Endothelial cell of umbilical vein (primary cell): Measurements from ENCODE around the gene HBQ1. TPM values are rescaled to one million over a fixed set of nuclear protein-coding genes. Genes with fewer than 3 reads are reported as not detected.
"Not testable (repeated sequence)": the region's sequence is repeated elsewhere in the genome, so short reads cannot be mapped to it uniquely, and the experiment has no call there.

Experiments used
- BruUV-seq: library from RNA; stranded (reverse); fragments of 400-500 nt; replicated peaks from 2 replicates; lab custom pipeline; 2021; lab: Mats Ljungman, UMichigan
- CTCF ChIA-PET: fragments of 300-600, 350-600 bp; sonication (Branson Sonifier 250); formaldehyde crosslinking; loops from one replicate; lab custom pipeline; 2021; ENCODE audit warnings: antibody characterized with exemption, inconsistent platforms; lab: Charles Lee
- POLR2A ChIA-PET: fragments of 300-600, 350-600 bp; sonication (Branson Sonifier 250); formaldehyde crosslinking; loops from one replicate; lab custom pipeline; 2021; ENCODE audit warnings: antibody characterized with exemption, inconsistent platforms; lab: Charles Lee
- DNase-seq: peaks from one replicate; pipeline ENCODE4 v3.0.0-alpha.2; 2011; ENCODE audit warnings: low read depth, low spot score
- FAIRE-seq: peaks from 2 replicates; lab custom pipeline; 2011; peaks lifted over from hg19 to GRCh38; lab: Jason Lieb, UNC
- H2AFZ ChIP-seq: 2 replicates; pipeline ENCODE4 v1.6.0; 2012; ENCODE audit warnings: low read depth, low read length, control low read depth, inconsistent platforms
- H3K27ac ChIP-seq: 2 replicates; pipeline ENCODE4 v1.5.1; 2011; ENCODE audit warnings: low read depth, mild to moderate bottlenecking, control low read depth, low read length, moderate library complexity; ENCODE audit not compliant: insufficient read depth
- H3K27me3 ChIP-seq, 2 experiments: 2 replicates each; pipeline versions ENCODE4 v1.6.0 to v1.6.1; 2011; ENCODE audit warnings: low read length in 2 of 2, mixed read lengths in 1 of 2; ENCODE audit not compliant: control insufficient read depth in 2 of 2, insufficient read depth in 2 of 2
- H3K36me3 ChIP-seq, 2 experiments: 2 replicates in 1 of 2; 3 replicates in 1 of 2; pipeline ENCODE4 v1.5.1; 2011; ENCODE audit warnings: low read length in 2 of 2, mild to moderate bottlenecking in 1 of 2, moderate library complexity in 1 of 2; ENCODE audit not compliant: control insufficient read depth in 2 of 2, insufficient read depth in 2 of 2; ENCODE audit errors: extremely low read depth in 1 of 2
- H3K4me1 ChIP-seq: 3 replicates; pipeline ENCODE4 v1.5.1; 2011; ENCODE audit warnings: mild to moderate bottlenecking, low read length; ENCODE audit not compliant: control insufficient read depth, insufficient read depth; ENCODE audit errors: extremely low read depth
- H3K4me2 ChIP-seq: 2 replicates; pipeline ENCODE4 v1.6.1; 2011; ENCODE audit warnings: low read length, control low read depth, mixed read lengths; ENCODE audit not compliant: insufficient read depth
- H3K4me3 ChIP-seq, 3 experiments: fragments of 200-600 bp in 1 of 3; sonication (generic), shearing (Covaris generic) in 1 of 3; replicated peaks in 1 of 3; 2 replicates each; pipeline ENCODE4 v1.5.1; 2011 to 2016; ENCODE audit warnings: control low read depth in 3 of 3, low read length in 3 of 3, mild to moderate bottlenecking in 2 of 3, inconsistent platforms in 1 of 3, low read depth in 1 of 3, moderate library complexity in 1 of 3; ENCODE audit not compliant: insufficient read depth in 1 of 3
- H3K79me2 ChIP-seq: 2 replicates; pipeline ENCODE4 v1.6.0; 2012; ENCODE audit warnings: low read length, inconsistent platforms; ENCODE audit not compliant: control insufficient read depth, insufficient read depth
- H3K9ac ChIP-seq: replicated peaks from 2 replicates; pipeline ENCODE3; 2011; ENCODE audit warnings: low read length, control low read depth; ENCODE audit not compliant: insufficient read depth; ENCODE audit errors: extremely low read depth
- H3K9me1 ChIP-seq: replicated peaks from 3 replicates; pipeline ENCODE4 v1.6.0; 2011; ENCODE audit warnings: mild to moderate bottlenecking, low read length; ENCODE audit not compliant: control insufficient read depth, insufficient read depth; ENCODE audit errors: extremely low read depth
- H3K9me3 ChIP-seq: replicated peaks from 2 replicates; pipeline ENCODE4 v1.5.1; 2012; ENCODE audit warnings: low read length, inconsistent platforms; ENCODE audit not compliant: control insufficient read depth, insufficient read depth
- H4K20me1 ChIP-seq: replicated peaks from 2 replicates; pipeline ENCODE3; 2011; ENCODE audit warnings: mild to moderate bottlenecking, low read length; ENCODE audit not compliant: control insufficient read depth, insufficient read depth; ENCODE audit errors: extremely low read depth
- CTCF ChIP-seq, 2 donors: IDR thresholded peaks; 1 replicate in 1 of 2; 2 replicates in 1 of 2; pipeline ENCODE4 v1.5.1; 2011; ENCODE audit warnings: low read length in 2 of 2, mild to moderate bottlenecking in 2 of 2, moderate library complexity in 2 of 2, control low read depth in 1 of 2, inconsistent platforms in 1 of 2, low read depth in 1 of 2; ENCODE audit not compliant: insufficient read depth in 1 of 2; ENCODE audit errors: extremely low read depth in 1 of 2
- EZH2 ChIP-seq: IDR thresholded peaks from 2 replicates; pipeline ENCODE4 v1.6.1; 2012; ENCODE audit warnings: borderline replicate concordance, low read depth, mild to moderate bottlenecking, moderate library complexity, low read length, inconsistent platforms; ENCODE audit not compliant: severe bottlenecking
- FOS ChIP-seq: IDR thresholded peaks from 2 replicates; pipeline ENCODE4 v1.6.1; 2011; ENCODE audit warnings: mild to moderate bottlenecking, low read length, moderate library complexity, borderline replicate concordance; ENCODE audit not compliant: insufficient read depth
- GATA2 ChIP-seq: IDR thresholded peaks from 2 replicates; pipeline ENCODE4 v1.7.0; 2011; ENCODE audit warnings: low read depth, mild to moderate bottlenecking, moderate library complexity, mixed read lengths, low read length; ENCODE audit not compliant: insufficient read length, insufficient read depth
- JUN ChIP-seq: IDR thresholded peaks from 2 replicates; pipeline ENCODE4 v1.6.1; 2011; ENCODE audit warnings: borderline replicate concordance, low read depth; ENCODE audit not compliant: insufficient read length, insufficient read depth
- MAX ChIP-seq: IDR thresholded peaks from 2 replicates; pipeline ENCODE4 v1.6.1; 2011; ENCODE audit not compliant: insufficient read depth, insufficient read length
- MYC ChIP-seq: IDR thresholded peaks from one replicate; pipeline ENCODE4 v1.6.1; 2011; ENCODE audit warnings: mild to moderate bottlenecking, low read depth, low read length
- POLR2A ChIP-seq: IDR thresholded peaks from 2 replicates; pipeline ENCODE4 v1.6.1; 2012; ENCODE audit warnings: low read depth, mild to moderate bottlenecking, control low read depth, low read length
- POLR2AphosphoS5 ChIP-seq: IDR thresholded peaks from 2 replicates; pipeline ENCODE4 v1.6.1; 2012; ENCODE audit warnings: low read depth, mild to moderate bottlenecking, control low read depth, low read length, moderate library complexity; ENCODE audit not compliant: insufficient read depth
- dilution Hi-C: fragments of 300-500 bp; cut with MboI; formaldehyde crosslinking; loops from one replicate; pipeline ENCODE4 v1.15.0; 2019; ENCODE audit warnings: low sequenced_read_pairs; ENCODE audit not compliant: extremely low pct_ligation_motif_present
- intact Hi-C: fragments of 100-400 bp; cut with micrococcal nuclease; formaldehyde crosslinking; loops from one replicate; pipeline ENCODE4 v1.10.0; 2022
- polyA plus RNA-seq, 4 experiments: library from polyadenylated mRNA; depleted of rRNA in 3 of 4; stranded (reverse) in 3 of 4; unstranded in 1 of 4; fragments of >200 nt; gene quantifications; 2 replicates each; pipeline versions ENCODE4 v1.2.1 to v1.2.3, GENCODE V29; 2011 to 2012; ENCODE audit warnings: missing spikeins in 1 of 4
- total RNA-seq: library from RNA; stranded (reverse); gene quantifications from 2 replicates; pipeline ENCODE4 v1.2.3, GENCODE V29; 2021

Gene HBQ1
- total and polyA plus RNA-seq, 2 donors (not counting 3 experiments of a cell fraction or from before 2014, with no cell fraction given) = 0.75 TPM; not detected in 1

- intact Hi-C loops = no loop called here
- TF ChIP-seq MAX (no peak), MYC (no peak), CTCF (IDR thresholded peaks at IDR 0.05; ENCODE audit: extremely low read depth in 1 of 2, insufficient read depth in 1 of 2, low read depth in 1 of 2, low read length in 2 of 2) (no peak), EZH2 (no peak), POLR2AphosphoS5 (no peak), JUN (no peak), POLR2A (no peak), FOS (no peak), GATA2 (no peak)
- FAIRE-seq (no peak), DNase-seq (no peak)
- ChIA-PET POLR2A (no interaction called here), CTCF (no interaction called here)
- dilution Hi-C loops = no loop called here
- no peak overlapping the region for H3K4me2 ChIP-seq
- H3K27ac ChIP-seq = no peak overlapping the region
- no peak overlapping the region for H3K4me3 ChIP-seq
- peaks cover 19 to 37% of the 10 kb centered on the region in 2 experiments for H3K36me3 ChIP-seq
- no peak overlapping the region for H3K9ac ChIP-seq
- no peaks in the 10 kb centered on the region for H3K27me3 ChIP-seq
- H3K9me1 ChIP-seq = no peaks in the 10 kb centered on the region
- no peaks in the 10 kb centered on the region for H3K4me1 ChIP-seq
- H3K79me2 ChIP-seq = peaks cover 2% of the 10 kb centered on the region
- no peaks in the 10 kb centered on the region for H4K20me1 ChIP-seq
- no TSS peak for BruUV-seq
- H2AFZ ChIP-seq = no peak overlapping the region
- H3K9me3 ChIP-seq = no peaks in the 10 kb centered on the region
Observed at GRCh38 chr16:203246-203645, 23.0 kb downstream of the HBQ1 start.

GRCh38 chr16:204046-204445, 23.8 kb downstream of the HBQ1 start:
- H2AFZ ChIP-seq, H3K4me1 ChIP-seq, H3K79me2 ChIP-seq, H4K20me1 ChIP-seq, BruUV-seq, H3K4me2 ChIP-seq, FAIRE-seq, H3K27ac ChIP-seq, H3K9ac ChIP-seq, H3K4me3 ChIP-seq, CTCF ChIA-PET, dilution Hi-C loops, POLR2A ChIA-PET, DNase-seq, H3K27me3 ChIP-seq, H3K9me1 ChIP-seq, intact Hi-C loops, H3K9me3 ChIP-seq: not testable (repeated sequence)
- peaks cover 13 to 35% of the 10 kb centered on the region in 2 experiments for H3K36me3 ChIP-seq

GRCh38 chr16:209359-209758, 29.1 kb downstream of the HBQ1 start:
- POLR2A ChIA-PET, H3K27me3 ChIP-seq, H3K4me2 ChIP-seq, H3K4me3 ChIP-seq, H3K9me3 ChIP-seq, H3K9me1 ChIP-seq, H4K20me1 ChIP-seq, DNase-seq, H3K4me1 ChIP-seq, H3K9ac ChIP-seq, H3K27ac ChIP-seq, BruUV-seq, intact Hi-C loops, dilution Hi-C loops, H2AFZ ChIP-seq, FAIRE-seq: not testable (repeated sequence)
- peaks cover 17 to 44% of the 10 kb centered on the region in 2 experiments for H3K36me3 ChIP-seq
- H3K79me2 ChIP-seq = peaks cover 39% of the 10 kb centered on the region
- CTCF ChIA-PET = interaction anchor here (1.3 kb wide), 1 partner anchor 102 kb away, joined by 5 read pairs; no protein-coding TSS in a partner anchor
